Mesenchymal stem cell (in vitro differentiated cells and primary cell): Measurements from ENCODE around the gene ITPRIPL2.

Experiments used
- DNase-seq: peaks from one replicate; pipeline ENCODE4 v3.0.0-alpha.2; 2013
- H2AFZ ChIP-seq: one replicate; pipeline ENCODE4 v1.6.1; 2013; ENCODE audit warnings: low read depth, mild to moderate bottlenecking, control low read depth, inconsistent platforms, low read length, moderate library complexity
- H2AK5ac ChIP-seq: 2 replicates; pipeline ENCODE4 v1.6.1; 2013; ENCODE audit warnings: low read length, moderate library complexity, mild to moderate bottlenecking, inconsistent platforms; ENCODE audit not compliant: severe bottlenecking
- H2BK120ac ChIP-seq: one replicate; pipeline ENCODE4 v1.6.1; 2013; ENCODE audit warnings: low read depth, mild to moderate bottlenecking, inconsistent platforms, low read length, moderate library complexity
- H2BK12ac ChIP-seq, 2 experiments: one replicate each; pipeline ENCODE4 v1.6.1; 2013; ENCODE audit warnings: inconsistent platforms in 2 of 2, low read length in 2 of 2, mild to moderate bottlenecking in 2 of 2, moderate library complexity in 2 of 2, control low read depth in 1 of 2
- H2BK15ac ChIP-seq: one replicate; pipeline ENCODE4 v1.6.1; 2013; ENCODE audit warnings: mild to moderate bottlenecking, low read depth, inconsistent platforms; ENCODE audit not compliant: poor library complexity, severe bottlenecking
- H2BK5ac ChIP-seq: 2 replicates; pipeline ENCODE4 v1.6.1; 2013; ENCODE audit warnings: low read depth, mild to moderate bottlenecking, low read length, control low read depth, inconsistent platforms; ENCODE audit not compliant: poor library complexity, severe bottlenecking
- H3K14ac ChIP-seq, 2 experiments: one replicate each; pipeline ENCODE4 v1.6.1; 2013; ENCODE audit warnings: inconsistent platforms in 2 of 2, low read length in 2 of 2, control low read depth in 1 of 2, mild to moderate bottlenecking in 1 of 2, moderate library complexity in 1 of 2
- H3K18ac ChIP-seq, 2 experiments: one replicate each; pipeline ENCODE4 v1.6.1; 2013; ENCODE audit warnings: inconsistent platforms in 2 of 2, low read length in 2 of 2, control low read depth in 1 of 2, low read depth in 1 of 2, mild to moderate bottlenecking in 1 of 2
- H3K23ac ChIP-seq, 2 experiments: one replicate each; pipeline ENCODE4 v1.6.1; 2013; ENCODE audit warnings: inconsistent platforms in 2 of 2, low read length in 2 of 2, mild to moderate bottlenecking in 2 of 2, moderate library complexity in 2 of 2, control low read depth in 1 of 2
- H3K27ac ChIP-seq: 2 replicates; pipeline ENCODE4 v1.5.1; 2013; ENCODE audit warnings: mild to moderate bottlenecking, moderate library complexity, low read length, control low read depth, inconsistent platforms; ENCODE audit not compliant: poor library complexity, severe bottlenecking
- H3K27me3 ChIP-seq, 2 experiments: 2 replicates each; pipeline versions ENCODE4 v1.6.1 to v1.7.0; 2013; ENCODE audit warnings: low read length in 2 of 2, mild to moderate bottlenecking in 2 of 2, moderate library complexity in 2 of 2, control low read depth in 1 of 2, inconsistent platforms in 1 of 2; ENCODE audit not compliant: control insufficient read depth in 1 of 2, insufficient read depth in 1 of 2
- H3K36me3 ChIP-seq, 2 experiments: 2 replicates each; pipeline versions ENCODE4 v1.6.1 to v1.7.0; 2013; ENCODE audit warnings: low read length in 2 of 2, control low read depth in 1 of 2, inconsistent platforms in 1 of 2, low read depth in 1 of 2, mild to moderate bottlenecking in 1 of 2; ENCODE audit not compliant: insufficient read depth in 2 of 2, control insufficient read depth in 1 of 2
- H3K4ac ChIP-seq, 2 experiments: one replicate each; pipeline ENCODE4 v1.6.1; 2013; ENCODE audit warnings: inconsistent platforms in 2 of 2, low read length in 2 of 2, mild to moderate bottlenecking in 2 of 2, moderate library complexity in 2 of 2, control low read depth in 1 of 2, low read depth in 1 of 2
- H3K4me1 ChIP-seq: 2 replicates; pipeline ENCODE4 v1.6.1; 2013; ENCODE audit warnings: low read depth, low read length, control low read depth; ENCODE audit not compliant: control insufficient read depth, insufficient read depth
- H3K4me2 ChIP-seq: 2 replicates; pipeline ENCODE4 v1.6.1; 2013; ENCODE audit warnings: low read length, mild to moderate bottlenecking, inconsistent platforms; ENCODE audit not compliant: poor library complexity, severe bottlenecking
- H3K4me3 ChIP-seq, 2 experiments: 2 replicates each; pipeline versions ENCODE4 v1.5.1 to v1.7.0; 2013; ENCODE audit warnings: low read length in 2 of 2, mild to moderate bottlenecking in 2 of 2, control low read depth in 1 of 2, low read depth in 1 of 2; ENCODE audit not compliant: insufficient read depth in 1 of 2
- H3K79me1 ChIP-seq: replicated peaks from 2 replicates; pipeline ENCODE4 v1.6.1; 2013; ENCODE audit warnings: mild to moderate bottlenecking, control low read depth, low read length, inconsistent platforms; ENCODE audit not compliant: poor library complexity, severe bottlenecking
- H3K9ac ChIP-seq: 2 replicates; pipeline ENCODE4 v1.7.0; 2013; ENCODE audit warnings: mild to moderate bottlenecking, low read length, moderate library complexity
- H3K9me3 ChIP-seq: 2 replicates; pipeline ENCODE4 v1.7.0; 2013; ENCODE audit warnings: mild to moderate bottlenecking, low read length; ENCODE audit not compliant: control insufficient read depth
- H4K8ac ChIP-seq: one replicate; pipeline ENCODE4 v1.6.1; 2013; ENCODE audit warnings: inconsistent platforms, mild to moderate bottlenecking, low read length, moderate library complexity
- H4K91ac ChIP-seq: one replicate; pipeline ENCODE4 v1.6.1; 2013; ENCODE audit warnings: mild to moderate bottlenecking, low read length, inconsistent platforms
- WGBS: methylation state at CpG from one replicate; pipeline ENCODE4 v1.1.7; 2013; ENCODE audit warnings: mixed read lengths; 5-methylcytosine and 5-hydroxymethylcytosine counted together

ITPRIPL2 gene

GRCh38 chr16:19108409-19109287 lies 5.1 kb upstream of the ITPRIPL2 start:
- no peaks in the 10 kb centered on the region for H3K79me1 ChIP-seq
- H3K9ac ChIP-seq = no peak overlapping the region
- peaks cover 30% of the 10 kb centered on the region for H3K4me1 ChIP-seq
- no peak overlapping the region for H2BK5ac ChIP-seq
- no peak overlapping the region for H3K4me3 ChIP-seq
- no peak for DNase-seq
- no peak overlapping the region for H2BK15ac ChIP-seq
- no peak overlapping the region for H2AFZ ChIP-seq
- no peak overlapping the region for H3K14ac ChIP-seq
- 98% methylated on average over 5 of the region's 9 CpGs for WGBS
- no peak overlapping the region for H3K4ac ChIP-seq
- H3K9me3 ChIP-seq = no peaks in the 10 kb centered on the region
- peak overlapping the region; percentile 33 for H2AK5ac ChIP-seq
- no peak overlapping the region for H2BK12ac ChIP-seq
- H2BK120ac ChIP-seq = no peak overlapping the region
- H3K27ac ChIP-seq = peak overlapping the region; percentile 95
- no peaks in the 10 kb centered on the region for H3K36me3 ChIP-seq
- H4K91ac ChIP-seq = no peak overlapping the region
- no peak overlapping the region for H3K18ac ChIP-seq
- H3K27me3 ChIP-seq = no peaks in the 10 kb centered on the region
- no peak overlapping the region for H4K8ac ChIP-seq
- H3K4me2 ChIP-seq = no peak overlapping the region
- H3K23ac ChIP-seq = no peak overlapping the region

GRCh38 chr16:19109288-19109664 lies 4.5 kb upstream of the ITPRIPL2 start:
- Histone ChIP-seq H3K23ac (no peak overlapping the region), H3K18ac (no peak overlapping the region), H3K27me3 (no peaks in the 10 kb centered on the region), H2AK5ac (peak overlapping the region; percentile 33), H3K27ac (no peak overlapping the region), H3K9ac (no peak overlapping the region), H4K8ac (no peak overlapping the region), H3K4me1 (peaks cover 29% of the 10 kb centered on the region), H3K36me3 (no peaks in the 10 kb centered on the region), H2BK15ac (no peak overlapping the region), H3K4ac (no peak overlapping the region), H3K4me2 (no peak overlapping the region), H3K14ac (no peak overlapping the region), H2AFZ (no peak overlapping the region), H2BK5ac (no peak overlapping the region), H3K79me1 (no peaks in the 10 kb centered on the region), H3K4me3 (no peak overlapping the region), H4K91ac (no peak overlapping the region), H2BK120ac (no peak overlapping the region), H2BK12ac (no peak overlapping the region), H3K9me3 (no peaks in the 10 kb centered on the region)
- 83% methylated on average over 4 of the region's 4 CpGs for WGBS
- no peak for DNase-seq

- Histone ChIP-seq H3K14ac (no peak overlapping the region), H3K18ac (peak overlapping the region in 1 of 2 experiments; percentile 29), H2BK120ac (no peak overlapping the region), H3K23ac (no peak overlapping the region), H3K27ac (no peak overlapping the region), H2AK5ac (peak overlapping the region; percentile 72), H3K79me1 (no peaks in the 10 kb centered on the region), H3K4me2 (no peak overlapping the region), H4K8ac (no peak overlapping the region), H3K4me1 (peaks cover 36% of the 10 kb centered on the region), H2BK5ac (no peak overlapping the region), H3K4me3 (no peak overlapping the region), H3K36me3 (peaks cover 7 to 10% of the 10 kb centered on the region in 2 experiments), H4K91ac (no peak overlapping the region), H2BK12ac (no peak overlapping the region), H3K4ac (no peak overlapping the region), H2AFZ (no peak overlapping the region), H3K27me3 (no peaks in the 10 kb centered on the region), H3K9me3 (no peaks in the 10 kb centered on the region), H2BK15ac (no peak overlapping the region), H3K9ac (no peak overlapping the region)
- DNase-seq = no peak
- 86% methylated on average over 4 of the region's 4 CpGs for WGBS
Observed at GRCh38 chr16:19110537-19111360, 3.0 kb upstream of the ITPRIPL2 start.

GRCh38 chr16:19112099-19112407 lies 1.7 kb upstream of the ITPRIPL2 start:
- no peak for DNase-seq
- no peak overlapping the region for H3K27ac ChIP-seq
- no peak overlapping the region for H2BK12ac ChIP-seq
- no peak overlapping the region for H2AFZ ChIP-seq
- H3K36me3 ChIP-seq = peaks cover 13 to 20% of the 10 kb centered on the region in 2 experiments
- no peak overlapping the region for H2AK5ac ChIP-seq
- H4K91ac ChIP-seq = no peak overlapping the region
- H3K4ac ChIP-seq = no peak overlapping the region
- no peaks in the 10 kb centered on the region for H3K79me1 ChIP-seq
- H4K8ac ChIP-seq = no peak overlapping the region
- H3K4me3 ChIP-seq = no peak overlapping the region
- H2BK120ac ChIP-seq = no peak overlapping the region
- no peak overlapping the region for H3K9ac ChIP-seq
- no peaks in the 10 kb centered on the region for H3K27me3 ChIP-seq
- peak overlapping the region in 1 of 2 experiments; percentile 15 for H3K18ac ChIP-seq
- no peak overlapping the region for H2BK5ac ChIP-seq
- no peak overlapping the region for H3K4me2 ChIP-seq
- H2BK15ac ChIP-seq = no peak overlapping the region
- 95% methylated on average over 2 of the region's 2 CpGs for WGBS
- H3K9me3 ChIP-seq = no peaks in the 10 kb centered on the region
- peaks cover 35% of the 10 kb centered on the region for H3K4me1 ChIP-seq
- no peak overlapping the region for H3K23ac ChIP-seq
- no peak overlapping the region for H3K14ac ChIP-seq
